ENCODE data around the gene GUK1. TPM values are rescaled to one million over a fixed set of nuclear protein-coding genes. Genes with fewer than 3 reads are reported as not detected.
"Not testable (repeated sequence)": the region's sequence is repeated elsewhere in the genome, so short reads cannot be mapped to it uniquely, and the experiment has no call there.

The GUK1 gene
- total RNA-seq, 1 donor from 2014 or later: 150 TPM

- Histone ChIP-seq H3K36me3 (no peaks in the 10 kb centered on the region), H3K4me3 (no peak overlapping the region), H3K4me1 (peaks cover 26% of the 10 kb centered on the region), H3K9me3 (replicated peaks) (no peaks in the 10 kb centered on the region), H3K27ac (replicated peaks) (no peak overlapping the region), H3K27me3 (ENCODE audit: low read depth) (no peaks in the 10 kb centered on the region)
- DNase-seq: no peak
- intact Hi-C loops (cut with micrococcal nuclease): no loop called here
- no peak for TF ChIP-seq CTCF (IDR thresholded peaks at IDR 0.05; ENCODE audit: borderline replicate concordance)
Observed at GRCh38 chr1:228169345-228169744, 29.3 kb downstream of the GUK1 start.

- no peak for TF ChIP-seq CTCF (IDR thresholded peaks at IDR 0.05; ENCODE audit: borderline replicate concordance)
- intact Hi-C loops (cut with micrococcal nuclease): no loop called here
- Histone ChIP-seq H3K27me3 (ENCODE audit: low read depth) (no peaks in the 10 kb centered on the region), H3K4me1 (peaks cover 24% of the 10 kb centered on the region), H3K4me3 (no peak overlapping the region), H3K36me3 (peaks cover 11% of the 10 kb centered on the region), H3K9me3 (replicated peaks) (no peaks in the 10 kb centered on the region), H3K27ac (replicated peaks) (no peak overlapping the region)
- DNase-seq: no peak
Observed at GRCh38 chr1:228170666-228171065, 30.6 kb downstream of the GUK1 start.

GRCh38 chr1:228171221-228171891, 31.3 kb downstream of the GUK1 start:
- H3K9me3 ChIP-seq (replicated peaks): no peaks in the 10 kb centered on the region
- peaks cover 12% of the 10 kb centered on the region for H3K36me3 ChIP-seq
- intact Hi-C loops (cut with micrococcal nuclease): no loop called here
- no peak overlapping the region for H3K27ac ChIP-seq (replicated peaks)
- H3K4me3 ChIP-seq: no peak overlapping the region
- TF ChIP-seq CTCF (IDR thresholded peaks at IDR 0.05; ENCODE audit: borderline replicate concordance): no peak
- DNase-seq: no peak
- no peaks in the 10 kb centered on the region for H3K27me3 ChIP-seq (ENCODE audit: low read depth)
- peaks cover 28% of the 10 kb centered on the region for H3K4me1 ChIP-seq

GRCh38 chr1:228172591-228173527, 32.8 kb downstream of the GUK1 start:
- peaks cover 12% of the 10 kb centered on the region for H3K36me3 ChIP-seq
- peaks cover 20% of the 10 kb centered on the region for H3K4me1 ChIP-seq
- intact Hi-C loops (cut with micrococcal nuclease): no loop called here
- no peaks in the 10 kb centered on the region for H3K9me3 ChIP-seq (replicated peaks)
- no peak for DNase-seq
- H3K27ac ChIP-seq (replicated peaks): no peak overlapping the region
- no peak for TF ChIP-seq CTCF (IDR thresholded peaks at IDR 0.05; ENCODE audit: borderline replicate concordance)
- H3K27me3 ChIP-seq (ENCODE audit: low read depth): no peaks in the 10 kb centered on the region
- no peak overlapping the region for H3K4me3 ChIP-seq

- H3K9me3 ChIP-seq (replicated peaks); H3K27me3 ChIP-seq (ENCODE audit: low read depth); intact Hi-C loops (cut with micrococcal nuclease); H3K27ac ChIP-seq (replicated peaks); H3K4me3 ChIP-seq; DNase-seq: not testable (repeated sequence)
- Histone ChIP-seq H3K36me3 (peaks cover 12% of the 10 kb centered on the region), H3K4me1 (peaks cover 26% of the 10 kb centered on the region)
Observed at GRCh38 chr1:228173528-228174481, 33.7 kb downstream of the GUK1 start.
